Measurements from ENCODE around the gene STRA8.

DNA sequence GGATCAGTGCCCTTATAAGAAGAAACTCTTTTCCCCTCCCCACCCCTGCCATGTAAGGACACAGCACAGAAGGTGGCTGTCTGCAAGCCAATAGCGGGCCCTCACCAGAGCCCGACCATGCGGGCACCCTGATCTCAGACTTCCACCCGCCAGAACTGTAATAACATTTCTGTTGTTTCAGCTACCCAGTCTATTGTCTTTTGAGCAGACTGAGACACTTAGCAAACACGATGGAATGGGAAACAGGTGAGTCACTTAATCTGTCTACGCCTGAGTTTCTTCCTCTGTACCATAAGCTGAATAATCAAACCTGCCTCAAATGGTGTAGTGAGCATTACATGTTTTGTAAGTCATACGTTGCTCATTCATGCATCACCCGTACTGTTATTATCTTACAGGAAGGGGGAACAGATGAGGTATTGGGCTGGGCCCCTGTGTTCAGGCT lies 58.2 kb downstream of the STRA8 start:
- TF ChIP-seq CTCF (IDR thresholded peaks at IDR 0.05) = no peak
- TF ChIP-seq POLR2A (IDR thresholded peaks at IDR 0.05) = no peak

All from right lobe of liver (tissue), 4 donors.